ENCODE results near the gene OSBPL10.

DNA sequence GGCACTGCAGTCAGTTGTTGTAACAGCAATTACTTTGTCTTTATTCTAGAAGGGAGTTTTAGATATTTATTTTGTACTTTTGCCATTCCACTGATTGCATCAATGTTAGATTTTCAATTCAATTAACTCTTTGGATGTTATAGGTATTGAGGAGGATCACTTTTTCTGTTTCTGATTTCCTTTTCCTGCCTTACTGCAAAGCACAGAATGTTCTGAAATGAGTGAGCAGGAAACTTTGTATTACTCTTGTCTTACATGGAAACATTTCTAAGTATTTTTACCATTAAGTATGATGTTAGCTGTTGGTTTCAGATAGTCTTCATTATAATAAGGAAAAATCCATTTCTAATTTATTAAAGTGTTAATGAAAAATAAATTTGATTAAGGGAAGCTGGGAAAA lies 80.5 kb downstream of the OSBPL10 start:
- TF ChIP-seq, protein P1, sequence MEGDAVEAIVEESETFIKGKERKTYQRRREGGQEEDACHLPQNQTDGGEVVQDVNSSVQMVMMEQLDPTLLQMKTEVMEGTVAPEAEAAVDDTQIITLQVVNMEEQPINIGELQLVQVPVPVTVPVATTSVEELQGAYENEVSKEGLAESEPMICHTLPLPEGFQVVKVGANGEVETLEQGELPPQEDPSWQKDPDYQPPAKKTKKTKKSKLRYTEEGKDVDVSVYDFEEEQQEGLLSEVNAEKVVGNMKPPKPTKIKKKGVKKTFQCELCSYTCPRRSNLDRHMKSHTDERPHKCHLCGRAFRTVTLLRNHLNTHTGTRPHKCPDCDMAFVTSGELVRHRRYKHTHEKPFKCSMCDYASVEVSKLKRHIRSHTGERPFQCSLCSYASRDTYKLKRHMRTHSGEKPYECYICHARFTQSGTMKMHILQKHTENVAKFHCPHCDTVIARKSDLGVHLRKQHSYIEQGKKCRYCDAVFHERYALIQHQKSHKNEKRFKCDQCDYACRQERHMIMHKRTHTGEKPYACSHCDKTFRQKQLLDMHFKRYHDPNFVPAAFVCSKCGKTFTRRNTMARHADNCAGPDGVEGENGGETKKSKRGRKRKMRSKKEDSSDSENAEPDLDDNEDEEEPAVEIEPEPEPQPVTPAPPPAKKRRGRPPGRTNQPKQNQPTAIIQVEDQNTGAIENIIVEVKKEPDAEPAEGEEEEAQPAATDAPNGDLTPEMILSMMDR (IDR thresholded peaks at IDR 0.05) = no peak
- no peak for TF ChIP-seq POLR2AphosphoS5 (IDR thresholded peaks at IDR 0.05)
